Epithelial cell of esophagus (primary cell): ENCODE data around the gene MRPL34.

Experiments used
- DNase-seq: peaks from one replicate; pipeline ENCODE4 v3.0.0; 2010; ENCODE audit warnings: low read depth
- H3K4me3 ChIP-seq: 2 replicates; pipeline ENCODE4 v1.5.1; 2011; ENCODE audit warnings: mild to moderate bottlenecking, low read length, control low read depth
- TF ChIP-seq, protein P1 (sequence below): IDR thresholded peaks from 2 replicates; pipeline ENCODE4 v1.5.1; 2011; ENCODE audit warnings: low read depth, mild to moderate bottlenecking, low read length, control low read depth, inconsistent platforms; ENCODE audit not compliant: insufficient read depth; ENCODE audit errors: missing control alignments

MRPL34 gene

DNA sequence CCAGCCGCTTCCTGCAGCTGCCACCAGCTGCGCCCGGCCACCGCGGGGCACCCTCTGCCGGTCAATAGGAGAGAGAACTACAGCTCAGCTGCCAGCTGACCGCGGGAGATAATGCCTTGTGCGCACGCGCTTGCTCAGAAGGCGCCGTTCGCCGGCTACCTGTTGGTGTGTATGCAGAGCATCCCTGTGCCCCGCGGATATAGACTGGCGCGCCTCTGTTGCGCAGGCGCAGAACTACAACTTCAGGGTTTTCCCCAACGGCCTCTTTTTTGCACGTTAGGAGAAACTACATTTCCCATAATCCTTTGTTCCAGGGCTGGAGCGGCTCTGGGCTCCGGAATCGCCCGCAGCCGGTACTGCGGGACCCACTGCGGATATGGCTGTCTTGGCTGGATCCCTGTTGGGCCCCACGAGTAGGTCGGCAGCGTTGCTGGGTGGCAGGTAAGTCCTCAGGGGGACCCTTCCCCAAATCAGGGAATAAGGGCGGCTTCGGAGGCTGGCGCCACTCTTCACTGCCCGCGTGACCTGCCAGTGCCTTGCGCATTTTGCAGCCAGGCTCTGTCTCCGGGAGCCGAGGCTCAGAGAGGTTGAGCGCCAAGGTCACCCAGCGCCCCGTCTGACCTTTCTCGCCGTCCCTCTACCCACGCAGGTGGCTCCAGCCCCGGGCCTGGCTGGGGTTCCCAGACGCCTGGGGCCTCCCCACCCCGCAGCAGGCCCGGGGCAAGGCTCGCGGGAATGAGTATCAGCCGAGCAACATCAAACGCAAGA, at the start of gene MRPL34:
MRPL34 (plus strand) TSS at position 356 of the 768 bp plus-strand sequence; CDS start at position 377, 21 bp downstream.
- H3K4me3 ChIP-seq: peak within 1 kb of the TSS; percentile 86
- DNase-seq: peak; percentile 100
- TF ChIP-seq, protein P1, sequence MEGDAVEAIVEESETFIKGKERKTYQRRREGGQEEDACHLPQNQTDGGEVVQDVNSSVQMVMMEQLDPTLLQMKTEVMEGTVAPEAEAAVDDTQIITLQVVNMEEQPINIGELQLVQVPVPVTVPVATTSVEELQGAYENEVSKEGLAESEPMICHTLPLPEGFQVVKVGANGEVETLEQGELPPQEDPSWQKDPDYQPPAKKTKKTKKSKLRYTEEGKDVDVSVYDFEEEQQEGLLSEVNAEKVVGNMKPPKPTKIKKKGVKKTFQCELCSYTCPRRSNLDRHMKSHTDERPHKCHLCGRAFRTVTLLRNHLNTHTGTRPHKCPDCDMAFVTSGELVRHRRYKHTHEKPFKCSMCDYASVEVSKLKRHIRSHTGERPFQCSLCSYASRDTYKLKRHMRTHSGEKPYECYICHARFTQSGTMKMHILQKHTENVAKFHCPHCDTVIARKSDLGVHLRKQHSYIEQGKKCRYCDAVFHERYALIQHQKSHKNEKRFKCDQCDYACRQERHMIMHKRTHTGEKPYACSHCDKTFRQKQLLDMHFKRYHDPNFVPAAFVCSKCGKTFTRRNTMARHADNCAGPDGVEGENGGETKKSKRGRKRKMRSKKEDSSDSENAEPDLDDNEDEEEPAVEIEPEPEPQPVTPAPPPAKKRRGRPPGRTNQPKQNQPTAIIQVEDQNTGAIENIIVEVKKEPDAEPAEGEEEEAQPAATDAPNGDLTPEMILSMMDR: peak; percentile 86

DNA sequence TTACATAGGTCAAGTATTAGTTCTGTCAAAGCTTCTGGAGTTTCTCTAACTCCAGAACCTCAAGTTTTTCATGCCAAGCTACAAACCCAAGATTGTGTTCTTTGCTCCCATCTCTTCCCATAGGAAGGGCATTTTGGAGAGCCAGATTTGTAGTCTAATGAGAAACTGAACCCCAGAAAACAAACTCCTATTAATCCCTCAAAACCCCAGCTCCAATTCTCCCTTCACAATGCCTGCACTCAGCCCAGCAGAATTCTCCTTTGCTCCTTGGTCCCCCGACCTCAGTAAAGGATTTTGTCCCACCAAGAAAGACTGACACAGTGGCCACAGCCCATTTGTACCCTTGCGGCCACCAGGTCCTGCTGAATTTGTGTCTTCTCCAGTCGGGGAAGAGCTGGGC, 49.5 kb upstream of the MRPL34 start:
- TF ChIP-seq, protein P1: no peak
- no peak for DNase-seq
- H3K4me3 ChIP-seq: no peak overlapping the region

DNA sequence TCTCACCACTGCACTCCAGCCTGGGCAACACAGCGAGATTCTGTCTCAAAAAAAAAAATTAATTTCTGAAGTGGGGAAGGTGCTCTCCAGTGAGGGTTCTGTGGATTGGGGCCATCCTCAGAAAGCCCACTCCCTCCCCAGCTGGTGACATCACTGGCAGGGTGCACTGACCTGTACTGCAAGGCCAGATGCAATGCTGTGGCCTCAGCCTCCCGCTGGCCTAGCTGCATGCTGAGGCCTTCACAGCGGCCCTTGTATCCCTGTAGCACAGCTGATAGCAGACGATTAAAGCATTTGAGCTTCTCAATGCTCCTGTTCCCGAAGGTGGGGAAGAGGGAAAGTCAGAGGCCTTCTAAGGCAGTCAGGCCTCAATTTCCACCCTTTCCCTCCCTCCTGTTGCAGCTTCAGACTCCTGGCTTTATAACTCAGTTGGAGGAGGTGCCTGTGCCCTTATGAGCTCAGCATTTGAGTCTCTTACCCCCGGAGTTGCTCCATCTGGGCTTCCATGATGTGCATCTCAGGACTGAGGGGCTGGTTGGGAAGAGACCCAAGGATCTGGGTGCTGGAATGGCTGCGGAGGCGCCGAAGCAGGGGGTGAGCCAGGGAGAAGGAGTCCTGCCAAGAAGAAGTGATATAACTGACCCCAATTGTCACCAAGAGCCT, 46.4 kb upstream of the MRPL34 start:
- TF ChIP-seq, protein P1: no peak
- no peak overlapping the region for H3K4me3 ChIP-seq
- DNase-seq: peak; percentile 33

DNA sequence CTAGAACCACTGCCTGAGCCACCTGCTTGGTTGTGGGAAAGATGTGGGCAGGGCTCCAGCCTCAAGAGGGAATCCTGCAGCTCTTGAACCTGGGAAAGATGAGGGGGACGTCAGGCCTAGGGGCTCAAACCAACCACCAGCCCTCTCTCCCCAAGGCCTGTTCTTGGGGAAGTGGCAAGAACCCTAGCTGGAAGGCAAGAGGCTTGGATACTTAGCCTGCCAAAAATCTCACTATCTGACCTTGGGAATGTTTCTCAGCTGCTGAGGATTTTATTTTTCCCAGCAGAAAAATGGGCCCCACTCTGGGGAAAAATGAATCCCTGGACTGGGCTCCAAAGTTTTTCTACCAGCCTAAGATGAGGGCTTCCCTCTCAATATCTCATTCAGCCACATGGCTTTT, 45.7 kb upstream of the MRPL34 start:
- no peak overlapping the region for H3K4me3 ChIP-seq
- TF ChIP-seq, protein P1: no peak
- DNase-seq: no peak

DNA sequence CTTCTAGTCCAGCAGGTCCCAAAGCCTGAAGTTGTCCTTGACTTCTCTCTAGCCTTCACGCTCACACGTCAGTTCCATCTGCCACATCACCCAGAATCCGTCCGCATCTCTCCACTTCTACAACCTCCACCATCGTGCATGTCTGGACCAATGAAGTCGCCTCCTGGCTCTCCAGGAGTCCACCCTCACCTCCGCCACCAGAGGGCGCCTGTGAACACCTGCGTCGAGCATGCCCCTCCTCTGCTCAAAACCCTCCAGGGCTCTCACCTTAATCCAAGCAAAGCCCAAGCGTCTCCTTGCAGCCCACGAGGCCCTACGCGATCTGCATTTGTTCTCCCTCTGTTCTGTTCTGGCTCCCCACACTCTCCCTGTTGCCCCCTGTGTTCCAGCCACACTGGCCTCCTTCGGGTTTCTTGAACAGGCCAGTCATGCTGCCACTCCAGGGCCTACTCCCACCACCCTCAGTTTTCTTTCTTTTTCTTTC, 44.8 kb upstream of the MRPL34 start:
- TF ChIP-seq, protein P1: peak; percentile 86
- DNase-seq: peak; percentile 86
- H3K4me3 ChIP-seq: no peak overlapping the region

DNA sequence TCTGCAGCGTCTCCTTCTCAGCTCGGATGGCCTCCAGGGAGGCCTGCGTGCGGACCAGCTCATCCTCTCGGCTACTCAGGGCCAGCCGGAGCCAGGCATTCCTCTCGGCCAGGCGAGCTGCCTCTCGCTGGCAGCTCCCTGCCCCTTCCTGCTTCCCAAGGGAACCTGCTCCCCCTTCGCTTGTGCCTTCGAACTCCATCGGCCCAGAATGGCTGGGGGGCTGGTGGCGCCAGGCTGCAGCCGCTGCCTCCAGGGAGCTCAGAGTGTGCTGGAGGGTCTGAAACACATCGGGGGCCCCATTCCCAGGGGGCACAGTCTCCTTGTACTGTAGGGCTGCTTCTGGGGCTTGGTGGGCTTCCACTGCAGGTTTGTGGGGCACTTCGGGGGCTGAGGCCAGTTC, 43.1 kb upstream of the MRPL34 start:
- no peak for DNase-seq
- H3K4me3 ChIP-seq: no peak overlapping the region
- TF ChIP-seq, protein P1: no peak
